ENCODE measurements around the gene IFT52.

DNA sequence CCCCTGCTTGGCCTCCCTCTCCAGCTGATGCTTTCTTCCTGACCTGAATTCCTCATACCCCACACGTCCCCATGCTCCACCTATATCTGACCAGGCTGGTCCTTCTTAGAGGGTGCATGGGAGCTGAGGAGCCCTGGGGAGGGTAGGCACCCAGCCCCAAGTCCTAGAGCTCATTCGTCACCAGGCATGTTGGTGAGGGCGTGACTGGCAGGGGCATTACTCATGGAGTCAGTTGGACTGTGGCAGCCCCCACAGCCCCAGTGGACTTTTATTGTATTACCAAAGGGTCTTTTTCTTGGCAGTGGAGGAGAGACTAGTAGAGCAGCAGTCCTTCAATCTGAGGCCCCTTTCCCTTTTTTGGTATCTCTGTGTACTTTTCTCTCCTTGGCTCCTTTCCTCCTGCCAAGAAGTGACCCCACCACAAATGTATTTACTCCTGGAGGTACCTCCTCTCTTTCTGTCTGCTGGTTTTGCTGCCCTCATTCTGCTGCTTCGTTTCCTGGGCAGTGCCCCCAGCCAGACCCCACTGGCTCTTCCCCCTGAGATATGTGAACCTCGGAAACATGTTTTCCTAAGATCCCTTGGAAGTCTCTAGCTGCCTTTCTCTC lies 42.4 kb upstream of the IFT52 start:
- TF ChIP-seq, protein P1, sequence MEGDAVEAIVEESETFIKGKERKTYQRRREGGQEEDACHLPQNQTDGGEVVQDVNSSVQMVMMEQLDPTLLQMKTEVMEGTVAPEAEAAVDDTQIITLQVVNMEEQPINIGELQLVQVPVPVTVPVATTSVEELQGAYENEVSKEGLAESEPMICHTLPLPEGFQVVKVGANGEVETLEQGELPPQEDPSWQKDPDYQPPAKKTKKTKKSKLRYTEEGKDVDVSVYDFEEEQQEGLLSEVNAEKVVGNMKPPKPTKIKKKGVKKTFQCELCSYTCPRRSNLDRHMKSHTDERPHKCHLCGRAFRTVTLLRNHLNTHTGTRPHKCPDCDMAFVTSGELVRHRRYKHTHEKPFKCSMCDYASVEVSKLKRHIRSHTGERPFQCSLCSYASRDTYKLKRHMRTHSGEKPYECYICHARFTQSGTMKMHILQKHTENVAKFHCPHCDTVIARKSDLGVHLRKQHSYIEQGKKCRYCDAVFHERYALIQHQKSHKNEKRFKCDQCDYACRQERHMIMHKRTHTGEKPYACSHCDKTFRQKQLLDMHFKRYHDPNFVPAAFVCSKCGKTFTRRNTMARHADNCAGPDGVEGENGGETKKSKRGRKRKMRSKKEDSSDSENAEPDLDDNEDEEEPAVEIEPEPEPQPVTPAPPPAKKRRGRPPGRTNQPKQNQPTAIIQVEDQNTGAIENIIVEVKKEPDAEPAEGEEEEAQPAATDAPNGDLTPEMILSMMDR (IDR thresholded peaks at IDR 0.05), result no peak
- TF ChIP-seq POLR2A (IDR thresholded peaks at IDR 0.05), result no peak
